A673 (cell line): ENCODE results near the gene CTDSP2. TPM values are rescaled to one million over a fixed set of nuclear protein-coding genes. Genes with fewer than 3 reads are reported as not detected.
"Not testable (repeated sequence)": the region's sequence is repeated elsewhere in the genome, so short reads cannot be mapped to it uniquely, and the experiment has no call there.

Source experiments
- BruUV-seq: library from RNA; stranded (reverse); fragments of 400-500 nt; replicated peaks from 2 replicates; lab custom pipeline; 2021; lab: Mats Ljungman, UMichigan
- CTCF ChIA-PET: fragments of 300-600 bp; sonication (Branson Sonifier 250); formaldehyde crosslinking; loops from one replicate; lab custom pipeline; 2022; ENCODE audit warnings: antibody characterized with exemption; lab: Charles Lee
- POLR2A ChIA-PET: fragments of 300-600 bp; sonication (Branson Sonifier 250); formaldehyde crosslinking; loops from one replicate; lab custom pipeline; 2022; ENCODE audit warnings: antibody characterized with exemption; ENCODE audit not compliant: low non-redundant PET; lab: Charles Lee
- DNase-seq: peaks from one replicate; pipeline ENCODE4 v3.0.0-alpha.2; 2015; ENCODE audit warnings: low spot score
- H3K27ac ChIP-seq: fragments of 200-600 bp; sonication (generic); 2 replicates; pipeline ENCODE4 v1.5.1; 2016; ENCODE audit warnings: mixed run types, low read depth, mild to moderate bottlenecking, mixed read lengths, antibody characterized with exemption, low read length; ENCODE audit not compliant: poor library complexity, severe bottlenecking
- H3K27me3 ChIP-seq: fragments of 200-600 bp; sonication (generic); replicated peaks from 2 replicates; pipeline ENCODE4 v1.6.1; 2017; ENCODE audit warnings: mixed run types, low read depth, mild to moderate bottlenecking, mixed read lengths, antibody characterized with exemption, low read length; ENCODE audit not compliant: insufficient read depth, poor library complexity
- H3K36me3 ChIP-seq: fragments of 200-600 bp; sonication (generic); 2 replicates; pipeline ENCODE4 v1.6.1; 2016; ENCODE audit warnings: mixed run types, mild to moderate bottlenecking, mixed read lengths, antibody characterized with exemption, low read length; ENCODE audit not compliant: insufficient read depth, poor library complexity, severe bottlenecking
- H3K4me1 ChIP-seq: fragments of 200-600 bp; sonication (generic); 2 replicates; pipeline ENCODE4 v1.6.1; 2017; ENCODE audit warnings: mixed run types, mild to moderate bottlenecking, mixed read lengths, antibody characterized with exemption, low read length; ENCODE audit not compliant: insufficient read depth, poor library complexity, severe bottlenecking
- H3K4me3 ChIP-seq: fragments of 200-600 bp; sonication (generic); 2 replicates; pipeline ENCODE4 v1.5.1; 2016; ENCODE audit warnings: low read depth, mixed run types, mild to moderate bottlenecking, mixed read lengths, low read length; ENCODE audit not compliant: poor library complexity, severe bottlenecking
- H3K9me3 ChIP-seq: fragments of 200-600 bp; sonication (generic); 2 replicates; pipeline ENCODE4 v1.6.1; 2016; ENCODE audit warnings: mixed run types, low read depth, mild to moderate bottlenecking, mixed read lengths, antibody characterized with exemption, low read length; ENCODE audit not compliant: poor library complexity, severe bottlenecking
- CTCF ChIP-seq: fragments of 300-800, 200-600 bp; sonication (generic); conservative IDR thresholded peaks from 2 replicates; pipeline ENCODE4 v1.5.1; 2017; ENCODE audit warnings: low read depth, mild to moderate bottlenecking, antibody characterized with exemption, low read length, moderate library complexity, mixed read lengths
- EZH2 ChIP-seq: fragments of 200-600 bp; sonication (generic); IDR thresholded peaks from 2 replicates; pipeline ENCODE4 v1.6.1; 2017; ENCODE audit warnings: borderline replicate concordance, low read depth, mild to moderate bottlenecking, mixed read lengths, antibody characterized with exemption, low read length; ENCODE audit not compliant: poor library complexity, severe bottlenecking
- intact Hi-C: fragments of 100-400 bp; cut with micrococcal nuclease; formaldehyde crosslinking; loops from one replicate; pipeline ENCODE4 v1.10.0; 2022; ENCODE audit not compliant: unreplicated experiment
- total RNA-seq: library from RNA; stranded (reverse); gene quantifications from 2 replicates; pipeline ENCODE4 v1.2.3, GENCODE V29; 2021

The CTDSP2 gene
- total RNA-seq, 1 experiment from 2014 or later = 115 TPM

GRCh38 chr12:57888409-57889157 lies 42.1 kb upstream of the CTDSP2 start:
- Histone ChIP-seq H3K27ac (peak overlapping the region; percentile 37), H3K9me3 (no peaks in the 10 kb centered on the region), H3K4me1 (peaks cover 21% of the 10 kb centered on the region), H3K27me3 (no peaks in the 10 kb centered on the region), H3K36me3 (no peaks in the 10 kb centered on the region), H3K4me3 (no peak overlapping the region)
- ChIA-PET CTCF (no interaction called here), POLR2A (no interaction called here)
- BruUV-seq = no TSS peak
- DNase-seq = no peak
- TF ChIP-seq CTCF (no peak), EZH2 (no peak)
- intact Hi-C loops = no loop called here

- ChIA-PET POLR2A (no interaction called here), CTCF (no interaction called here)
- peaks cover 14% of the 10 kb centered on the region for H3K4me1 ChIP-seq
- TF ChIP-seq CTCF (no peak), EZH2 (no peak)
- BruUV-seq = no TSS peak
- H3K27ac ChIP-seq = peak overlapping the region; percentile 37
- no peaks in the 10 kb centered on the region for H3K9me3 ChIP-seq
- H3K27me3 ChIP-seq = no peaks in the 10 kb centered on the region
- intact Hi-C loops = no loop called here
- DNase-seq = no peak
- no peaks in the 10 kb centered on the region for H3K36me3 ChIP-seq
- H3K4me3 ChIP-seq = no peak overlapping the region
Measured at GRCh38 chr12:57887631-57888408, 41.3 kb upstream of the CTDSP2 start.

GRCh38 chr12:57886964-57887363 lies 40.4 kb upstream of the CTDSP2 start:
- intact Hi-C loops = not testable (repeated sequence)

More at GRCh38 chr12:57886964-57887363, 40.4 kb upstream of the CTDSP2 start:
- H3K27ac ChIP-seq, BruUV-seq, DNase-seq, H3K36me3 ChIP-seq, CTCF ChIA-PET, H3K27me3 ChIP-seq, H3K4me3 ChIP-seq, POLR2A ChIA-PET, H3K9me3 ChIP-seq, H3K4me1 ChIP-seq: not testable (repeated sequence)
